Sigmoid colon (tissue), 7 donors: ENCODE data around the gene SGCE. TPM values are rescaled to one million over a fixed set of nuclear protein-coding genes. Genes with fewer than 3 reads are reported as not detected.

ENCODE experiments used
- DNase-seq: peaks from one replicate; pipeline ENCODE4 v3.0.0-alpha.2; 2019
- H3K27ac ChIP-seq, 4 donors: fragments of 200-600 bp; sonication (generic); one replicate each; pipeline ENCODE4 v1.5.1; 2016 to 2019; ENCODE audit warnings: mild to moderate bottlenecking in 1 of 4
- H3K27me3 ChIP-seq, 3 donors: fragments of 200-600 bp; sonication (generic); one replicate each; pipeline ENCODE4 v1.5.1; 2019; ENCODE audit warnings: mild to moderate bottlenecking in 1 of 3
- H3K36me3 ChIP-seq, 4 donors: fragments of 200-600 bp; sonication (generic); one replicate each; pipeline ENCODE4 v1.5.1; 2016 to 2019
- H3K4me1 ChIP-seq, 4 donors: fragments of 200-600 bp; sonication (generic); one replicate each; pipeline ENCODE4 v1.5.1; 2017 to 2019
- H3K4me3 ChIP-seq, 4 donors: fragments of 200-600 bp; sonication (generic); one replicate each; pipeline ENCODE4 v1.5.1; 2017 to 2019; ENCODE audit warnings: mild to moderate bottlenecking in 2 of 4, moderate library complexity in 1 of 4
- H3K9me3 ChIP-seq, 4 donors: fragments of 200-600 bp in 3 of 4; sonication (generic) in 3 of 4; one replicate each; pipeline versions ENCODE4 v1.5.1 to v1.6.1; 2013 to 2019
- CTCF ChIP-seq, 4 experiments: fragments of 450-650 bp in 3 of 4; fragments of 200-600 bp in 1 of 4; IDR thresholded peaks; one replicate each; pipeline ENCODE4 v1.5.1; 2016 to 2019; ENCODE audit warnings: antibody characterized with exemption in 4 of 4, mild to moderate bottlenecking in 3 of 4, moderate library complexity in 2 of 4
- EP300 ChIP-seq, 4 donors: sonication (generic); formaldehyde crosslinking; IDR thresholded peaks; one replicate each; pipeline ENCODE4 v1.6.1; 2017; ENCODE audit warnings: antibody characterized with exemption in 4 of 4
- POLR2A ChIP-seq, 2 donors: fragments of 450-650 bp; IDR thresholded peaks; one replicate each; pipeline ENCODE4 v1.6.1; 2016; ENCODE audit warnings: antibody characterized with exemption in 2 of 2, mild to moderate bottlenecking in 2 of 2, moderate library complexity in 2 of 2
- POLR2AphosphoS5 ChIP-seq, 4 donors: sonication (generic); formaldehyde crosslinking; IDR thresholded peaks; one replicate each; pipeline ENCODE4 v1.6.1; 2017; ENCODE audit warnings: antibody characterized with exemption in 4 of 4
- WGBS, 2 donors: extraction: QIAGEN DNeasy Blood & Tissue Kit; methylation state at CpG; one replicate each; pipeline ENCODE4 v1.1.7; 2013; 5-methylcytosine and 5-hydroxymethylcytosine counted together
- intact Hi-C: fragments of 100-400 bp; cut with DNase I; formaldehyde crosslinking; loops from one replicate; pipeline ENCODE4 v1.15.1; 2023
- polyA plus RNA-seq, 3 donors: library from polyadenylated mRNA; stranded (reverse); fragments of 200-250 nt; gene quantifications; one replicate each; pipeline ENCODE4 v1.2.3, GENCODE V29; 2013
- total RNA-seq, 4 donors: library from RNA; depleted of rRNA; stranded (reverse); fragments of >200 nt; gene quantifications; one replicate each; pipeline ENCODE4 v1.1.0, GENCODE V29; 2016
- donor health status: healthy with polysubstance abuse.
- donor health status: Bipolar disorder and iron deficiency.
- donor health status: healthy.

SGCE gene
- total and polyA plus RNA-seq, 7 donors, result 2.8 to 244 (median 135) TPM

GRCh38 chr7:94698275-94698674 is 42.3 kb upstream of the SGCE start:
- H3K4me3 ChIP-seq, result no peak overlapping the region
- H3K27me3 ChIP-seq, result no peaks in the 10 kb centered on the region
- no peaks in the 10 kb centered on the region for H3K9me3 ChIP-seq
- WGBS, 2 donors, result 41 to 69% methylated on average over 2 of the region's 2 CpGs
- no peaks in the 10 kb centered on the region for H3K36me3 ChIP-seq
- peak overlapping the region in 1 of 4 donors; percentile 14 for H3K27ac ChIP-seq
- DNase-seq, result no peak
- intact Hi-C loops, result no loop called here
- TF ChIP-seq POLR2AphosphoS5 (IDR thresholded peaks at IDR 0.05), result no peak
- no peak for TF ChIP-seq CTCF (IDR thresholded peaks at IDR 0.05)
- TF ChIP-seq EP300 (IDR thresholded peaks at IDR 0.05), result no peak
- no peak for TF ChIP-seq POLR2A (IDR thresholded peaks at IDR 0.05)
- no peaks in the 10 kb centered on the region for H3K4me1 ChIP-seq

- no peak for TF ChIP-seq CTCF (IDR thresholded peaks at IDR 0.05)
- TF ChIP-seq POLR2AphosphoS5 (IDR thresholded peaks at IDR 0.05), result peak in 2 of 4 donors; percentile 40 to 55
- TF ChIP-seq POLR2A (IDR thresholded peaks at IDR 0.05), result no peak
- no peak for TF ChIP-seq EP300 (IDR thresholded peaks at IDR 0.05)
- WGBS, 2 donors, result 87 to 94% methylated on average over 1 of the region's 1 CpG
- H3K27ac ChIP-seq, result peak overlapping the region in 1 of 4 donors; percentile 14
- no peaks in the 10 kb centered on the region for H3K4me1 ChIP-seq
- DNase-seq, result peak; percentile 86
- intact Hi-C loops, result no loop called here
- no peaks in the 10 kb centered on the region for H3K9me3 ChIP-seq
- H3K36me3 ChIP-seq, result no peaks in the 10 kb centered on the region
- no peak overlapping the region for H3K4me3 ChIP-seq
- no peaks in the 10 kb centered on the region for H3K27me3 ChIP-seq
These were observed 41.4 kb upstream of the SGCE start for GRCh38 chr7:94697035-94697974.

- no peak overlapping the region for H3K27ac ChIP-seq
- H3K9me3 ChIP-seq, result no peaks in the 10 kb centered on the region
- no peaks in the 10 kb centered on the region for H3K36me3 ChIP-seq
- TF ChIP-seq POLR2A (IDR thresholded peaks at IDR 0.05), result no peak
- no peak for TF ChIP-seq EP300 (IDR thresholded peaks at IDR 0.05)
- TF ChIP-seq CTCF (IDR thresholded peaks at IDR 0.05), result no peak
- TF ChIP-seq POLR2AphosphoS5 (IDR thresholded peaks at IDR 0.05), result no peak
- no peaks in the 10 kb centered on the region for H3K27me3 ChIP-seq
- intact Hi-C loops, result no loop called here
- H3K4me1 ChIP-seq, result no peaks in the 10 kb centered on the region
- 60 to 67% methylated on average over 2 of the region's 2 CpGs for WGBS, 2 donors
- DNase-seq, result no peak
- H3K4me3 ChIP-seq, result no peak overlapping the region
These were observed 31.9 kb upstream of the SGCE start for GRCh38 chr7:94687810-94688209.

- Histone ChIP-seq H3K36me3 (no peaks in the 10 kb centered on the region), H3K4me3 (no peak overlapping the region), H3K4me1 (no peaks in the 10 kb centered on the region), H3K27me3 (no peaks in the 10 kb centered on the region), H3K9me3 (no peaks in the 10 kb centered on the region), H3K27ac (no peak overlapping the region)
- WGBS, 2 donors, result 73 to 78% methylated on average over 2 of the region's 2 CpGs
- no peak for DNase-seq
- TF ChIP-seq POLR2AphosphoS5 (IDR thresholded peaks at IDR 0.05) (no peak), EP300 (IDR thresholded peaks at IDR 0.05) (no peak), CTCF (IDR thresholded peaks at IDR 0.05) (no peak)
- intact Hi-C loops, result no loop called here
These were observed 31.1 kb upstream of the SGCE start for GRCh38 chr7:94687076-94687475.
